Right atrium auricular region (tissue), 2 donors: Measurements from ENCODE around the gene BAIAP2. TPM values are rescaled to one million over a fixed set of nuclear protein-coding genes. Genes with fewer than 3 reads are reported as not detected.

ENCODE experiments used
- DNase-seq: peaks from one replicate; pipeline ENCODE4 v3.0.0-alpha.2; 2019; ENCODE audit warnings: low spot score
- H3K27ac ChIP-seq, 2 donors: fragments of 200-600 bp; sonication (generic); 1 replicate in 1 of 2; 2 replicates in 1 of 2; pipeline ENCODE4 v1.5.1; 2016 to 2019
- H3K27me3 ChIP-seq, 2 donors: fragments of 200-600 bp; sonication (generic); one replicate each; pipeline versions ENCODE4 v1.5.1 to v1.6.0; 2017 to 2019
- H3K36me3 ChIP-seq: fragments of 200-600 bp; sonication (generic); one replicate; pipeline ENCODE4 v1.5.1; 2016
- H3K4me1 ChIP-seq, 2 donors: fragments of 200-600 bp; sonication (generic); one replicate each; pipeline versions ENCODE4 v1.5.1 to v1.6.0; 2017 to 2019
- H3K4me3 ChIP-seq, 2 donors: fragments of 200-600 bp; sonication (generic); 1 replicate in 1 of 2; 2 replicates in 1 of 2; pipeline ENCODE4 v1.5.1; 2017 to 2019; ENCODE audit warnings: mild to moderate bottlenecking in 1 of 2, moderate library complexity in 1 of 2
- H3K9me3 ChIP-seq, 2 donors: fragments of 200-600 bp; sonication (generic); one replicate each; pipeline ENCODE4 v1.5.1; 2019
- CTCF ChIP-seq, 2 donors: fragments of 200-600 bp; sonication (generic); IDR thresholded peaks; one replicate each; pipeline ENCODE4 v1.5.1; 2019; ENCODE audit warnings: antibody characterized with exemption in 2 of 2
- total RNA-seq, 2 donors: library from RNA; depleted of rRNA; stranded (reverse); fragments of >200 nt; gene quantifications; one replicate each; pipeline ENCODE4 v1.1.0, GENCODE V29; 2016

BAIAP2 gene
- total RNA-seq, result 10 to 100 TPM; 27.9 to 36.5 TPM

GRCh38 chr17:81034779-81035520, at the start of gene BAIAP2:
BAIAP2 (plus strand) TSS chr17:81035151; CDS start chr17:81035255, 104 bp downstream.
- H3K36me3 ChIP-seq, result no peaks in the 10 kb centered on the region
- no peaks in the 10 kb centered on the region for H3K27me3 ChIP-seq
- H3K4me1 ChIP-seq, result peaks cover 0 to 78% of the 10 kb centered on the region in 2 donors
- no peaks in the 10 kb centered on the region for H3K9me3 ChIP-seq
- peak within 1 kb of the TSS; percentile 45 to 79 for H3K27ac ChIP-seq
- no peak for TF ChIP-seq CTCF (IDR thresholded peaks at IDR 0.05)
- H3K4me3 ChIP-seq, result peak within 1 kb of the TSS; percentile 58 to 68
- DNase-seq, result peak; percentile 94

GRCh38 chr17:80986046-80986445, 48.9 kb upstream of the BAIAP2 start:
- Histone ChIP-seq H3K4me1 (peaks cover 0 to 23% of the 10 kb centered on the region in 2 donors), H3K9me3 (no peaks in the 10 kb centered on the region), H3K27ac (no peak overlapping the region), H3K36me3 (no peaks in the 10 kb centered on the region), H3K27me3 (no peaks in the 10 kb centered on the region), H3K4me3 (no peak overlapping the region)
- no peak for DNase-seq
- no peak for TF ChIP-seq CTCF (IDR thresholded peaks at IDR 0.05)

- TF ChIP-seq CTCF (IDR thresholded peaks at IDR 0.05), result no peak
- Histone ChIP-seq H3K9me3 (no peaks in the 10 kb centered on the region), H3K4me1 (peaks cover 0 to 17% of the 10 kb centered on the region in 2 donors), H3K27ac (no peak overlapping the region), H3K4me3 (no peak overlapping the region), H3K27me3 (no peaks in the 10 kb centered on the region), H3K36me3 (no peaks in the 10 kb centered on the region)
- DNase-seq, result no peak
These were observed 48.0 kb upstream of the BAIAP2 start for GRCh38 chr17:80986816-80987475.

GRCh38 chr17:80987941-80988461, 47.0 kb upstream of the BAIAP2 start:
- no peak for TF ChIP-seq CTCF (IDR thresholded peaks at IDR 0.05)
- Histone ChIP-seq H3K9me3 (no peaks in the 10 kb centered on the region), H3K4me3 (no peak overlapping the region), H3K36me3 (no peaks in the 10 kb centered on the region), H3K27ac (no peak overlapping the region), H3K4me1 (peaks cover 0 to 26% of the 10 kb centered on the region in 2 donors), H3K27me3 (no peaks in the 10 kb centered on the region)
- DNase-seq, result no peak

- TF ChIP-seq CTCF (IDR thresholded peaks at IDR 0.05), result no peak
- H3K9me3 ChIP-seq, result no peaks in the 10 kb centered on the region
- H3K4me3 ChIP-seq, result no peak overlapping the region
- DNase-seq, result no peak
- H3K27ac ChIP-seq, result no peak overlapping the region
- H3K36me3 ChIP-seq, result no peaks in the 10 kb centered on the region
- H3K4me1 ChIP-seq, result peaks cover 0 to 35% of the 10 kb centered on the region in 2 donors
- no peaks in the 10 kb centered on the region for H3K27me3 ChIP-seq
These were observed 45.4 kb upstream of the BAIAP2 start for GRCh38 chr17:80989586-80989913.
